ENCODE results near the gene MTFR2.
A peak's percentile ranks its signal among the peaks of the same experiment; 100 is the strongest.

The MTFR2 gene

GRCh38 chr6:136265101-136265500 lies 15.0 kb upstream of the MTFR2 start:
- no peaks in the 10 kb centered on the region for H3K4me1 Mint-ChIP-seq
- no peak overlapping the region for H3K27ac Mint-ChIP-seq
- no peaks in the 10 kb centered on the region for H3K9me3 Mint-ChIP-seq
- no peaks in the 10 kb centered on the region for H3K27me3 Mint-ChIP-seq (ENCODE audit: low read depth)
- no peak for TF ChIP-seq CTCF (IDR thresholded peaks at IDR 0.05; ENCODE audit: unreplicated experiment in 3 of 3)
- H3K4me3 Mint-ChIP-seq: no peak overlapping the region
- peaks cover 79% of the 10 kb centered on the region for H3K36me3 Mint-ChIP-seq (ENCODE audit: low read depth)

- H3K4me1 Mint-ChIP-seq: no peaks in the 10 kb centered on the region
- H3K36me3 Mint-ChIP-seq (ENCODE audit: low read depth): peaks cover 76% of the 10 kb centered on the region
- H3K9me3 Mint-ChIP-seq: no peaks in the 10 kb centered on the region
- H3K27ac Mint-ChIP-seq: no peak overlapping the region
- no peak for TF ChIP-seq CTCF (IDR thresholded peaks at IDR 0.05; ENCODE audit: unreplicated experiment in 3 of 3)
- no peaks in the 10 kb centered on the region for H3K27me3 Mint-ChIP-seq (ENCODE audit: low read depth)
- no peak overlapping the region for H3K4me3 Mint-ChIP-seq
These were observed 12.8 kb upstream of the MTFR2 start for GRCh38 chr6:136262940-136263339.

- no peak overlapping the region for H3K27ac Mint-ChIP-seq
- peaks cover 12% of the 10 kb centered on the region for H3K4me1 Mint-ChIP-seq
- no peak overlapping the region for H3K4me3 Mint-ChIP-seq
- H3K9me3 Mint-ChIP-seq: no peaks in the 10 kb centered on the region
- no peak for TF ChIP-seq CTCF (IDR thresholded peaks at IDR 0.05; ENCODE audit: unreplicated experiment in 3 of 3)
- peaks cover 25% of the 10 kb centered on the region for H3K36me3 Mint-ChIP-seq (ENCODE audit: low read depth)
- no peaks in the 10 kb centered on the region for H3K27me3 Mint-ChIP-seq (ENCODE audit: low read depth)
These were observed 4.8 kb upstream of the MTFR2 start for GRCh38 chr6:136254851-136255466.

GRCh38 chr6:136253734-136254133 lies 3.6 kb upstream of the MTFR2 start:
- Mint-ChIP-seq H3K9me3 (no peaks in the 10 kb centered on the region), H3K36me3 (ENCODE audit: low read depth) (peaks cover 14% of the 10 kb centered on the region), H3K27ac (no peak overlapping the region), H3K4me3 (no peak overlapping the region), H3K27me3 (ENCODE audit: low read depth) (no peaks in the 10 kb centered on the region), H3K4me1 (peaks cover 14% of the 10 kb centered on the region)
- TF ChIP-seq CTCF (IDR thresholded peaks at IDR 0.05; ENCODE audit: unreplicated experiment in 3 of 3): no peak

GRCh38 chr6:136252441-136252840 lies 2.3 kb upstream of the MTFR2 start:
- no peak overlapping the region for H3K4me3 Mint-ChIP-seq
- H3K4me1 Mint-ChIP-seq: peaks cover 14% of the 10 kb centered on the region
- H3K27ac Mint-ChIP-seq: no peak overlapping the region
- H3K27me3 Mint-ChIP-seq (ENCODE audit: low read depth): no peaks in the 10 kb centered on the region
- H3K36me3 Mint-ChIP-seq (ENCODE audit: low read depth): peaks cover 4% of the 10 kb centered on the region
- no peaks in the 10 kb centered on the region for H3K9me3 Mint-ChIP-seq
- TF ChIP-seq CTCF (IDR thresholded peaks at IDR 0.05; ENCODE audit: unreplicated experiment in 3 of 3): no peak

GRCh38 chr6:136251394-136251793 lies 1.3 kb upstream of the MTFR2 start:
- H3K9me3 Mint-ChIP-seq: no peaks in the 10 kb centered on the region
- no peaks in the 10 kb centered on the region for H3K27me3 Mint-ChIP-seq (ENCODE audit: low read depth)
- TF ChIP-seq CTCF (IDR thresholded peaks at IDR 0.05; ENCODE audit: unreplicated experiment in 3 of 3): no peak
- peak overlapping the region; percentile 92 to 93 (median 92) for H3K4me3 Mint-ChIP-seq
- H3K27ac Mint-ChIP-seq: no peak overlapping the region
- H3K36me3 Mint-ChIP-seq (ENCODE audit: low read depth): no peaks in the 10 kb centered on the region
- peaks cover 14% of the 10 kb centered on the region for H3K4me1 Mint-ChIP-seq
